Measurements from ENCODE around the gene GOLGA7B.

The GOLGA7B gene

DNA sequence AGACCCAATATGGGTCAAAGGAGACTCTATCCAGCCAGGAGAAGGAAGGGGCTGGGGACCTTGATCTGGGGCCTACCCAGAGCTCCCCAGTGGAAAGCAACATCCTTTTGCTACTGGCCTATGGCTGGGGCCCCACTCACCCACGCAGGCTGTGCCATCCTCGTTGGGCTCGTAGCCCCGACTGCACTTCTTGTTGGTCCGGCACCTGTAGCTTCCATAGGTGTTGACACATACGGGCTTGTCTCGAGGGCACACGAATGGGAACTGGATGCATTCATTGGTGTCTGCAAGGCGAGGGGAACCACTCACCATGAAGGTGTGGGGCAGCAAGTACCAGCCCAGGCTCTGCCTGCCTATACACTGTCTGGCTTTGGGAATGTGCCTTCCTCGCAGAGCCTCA, 30.5 kb downstream of the GOLGA7B start:
- Mint-ChIP-seq H3K9me3 (no peaks in the 10 kb centered on the region), H3K4me1 (peaks cover 10% of the 10 kb centered on the region), H3K27me3 (ENCODE audit: low read depth, poor library complexity) (peaks cover 45% of the 10 kb centered on the region), H3K27ac (no peak overlapping the region), H3K36me3 (ENCODE audit: low read depth) (no peaks in the 10 kb centered on the region), H3K4me3 (no peak overlapping the region)
- no peak for DNase-seq
- TF ChIP-seq CTCF (IDR thresholded peaks at IDR 0.05), result no peak

DNA sequence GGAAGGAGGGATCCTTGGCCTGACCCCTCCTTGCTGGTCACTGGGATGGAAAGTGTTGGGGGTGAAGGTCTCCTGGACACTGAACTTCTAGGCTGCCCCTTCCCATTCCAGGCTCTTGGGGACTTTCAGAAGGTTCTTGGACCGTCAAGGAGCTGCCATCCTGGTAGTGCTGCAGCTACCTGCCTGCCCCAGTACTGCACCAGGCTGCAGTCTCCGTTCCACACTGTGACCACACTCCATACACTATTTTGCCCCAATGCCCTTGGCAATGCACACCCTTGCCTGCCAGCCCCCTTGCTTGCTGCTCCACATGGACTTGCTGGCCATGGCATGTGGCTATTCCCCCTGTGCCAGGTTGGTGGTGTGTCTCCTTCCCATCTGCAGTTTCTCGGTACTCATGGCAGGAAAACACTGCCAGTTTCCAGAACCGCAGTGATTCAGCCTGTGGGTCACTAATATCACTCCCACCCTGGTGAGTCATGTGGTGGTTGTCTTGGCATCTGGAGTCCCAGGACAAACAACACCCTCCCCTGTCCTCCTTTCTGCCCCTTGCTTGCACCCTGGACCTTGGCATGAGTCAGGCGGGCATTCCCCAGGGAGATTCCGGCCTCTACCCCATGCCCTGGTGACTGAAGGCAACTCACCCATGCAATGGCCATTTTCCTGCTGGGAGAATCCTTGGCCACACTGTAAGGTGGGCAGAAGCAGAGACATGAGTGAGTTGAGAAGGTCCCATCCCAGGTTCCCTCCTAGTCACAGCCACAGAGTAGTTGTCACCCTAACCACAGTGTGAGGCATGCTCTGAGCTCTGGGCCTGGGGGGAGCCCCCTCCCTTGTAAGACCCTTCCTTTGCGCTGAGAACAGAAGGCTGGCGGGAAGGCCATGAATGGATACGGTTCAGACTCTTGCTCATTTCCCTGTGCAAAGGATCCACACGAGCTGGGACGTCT, 32.8 kb downstream of the GOLGA7B start:
- Mint-ChIP-seq H3K36me3 (ENCODE audit: low read depth) (no peaks in the 10 kb centered on the region), H3K27ac (no peak overlapping the region)
- no peak for TF ChIP-seq CTCF (IDR thresholded peaks at IDR 0.05)

DNA sequence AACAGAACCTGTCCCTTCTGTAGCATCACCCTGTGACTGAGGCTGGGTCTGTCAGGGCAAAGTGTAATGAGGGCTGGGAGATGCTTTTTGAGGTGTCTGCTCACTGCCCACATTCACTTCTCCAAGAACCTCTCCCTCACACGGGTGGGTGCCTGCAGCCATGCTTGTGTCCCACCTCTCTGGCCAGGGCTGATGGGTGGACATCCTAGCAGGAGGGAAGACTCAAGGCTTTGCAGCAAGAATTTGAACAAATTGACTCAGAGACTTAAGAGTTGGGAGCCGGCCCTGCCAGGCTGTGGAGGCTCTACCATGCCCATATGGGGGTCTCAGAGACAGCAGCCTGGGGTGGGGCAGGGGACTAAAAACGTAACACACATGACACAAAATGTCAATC, 33.4 kb downstream of the GOLGA7B start:
- Mint-ChIP-seq H3K27me3 (ENCODE audit: low read depth, poor library complexity) (peaks cover 24% of the 10 kb centered on the region), H3K4me1 (peaks cover 36% of the 10 kb centered on the region), H3K4me3 (no peak overlapping the region), H3K36me3 (ENCODE audit: low read depth) (no peaks in the 10 kb centered on the region), H3K27ac (no peak overlapping the region), H3K9me3 (no peaks in the 10 kb centered on the region)
- no peak for DNase-seq
- TF ChIP-seq CTCF (IDR thresholded peaks at IDR 0.05), result no peak

More for the DNA sequence above, 32.8 kb downstream of the GOLGA7B start:
- Mint-ChIP-seq H3K9me3 (no peaks in the 10 kb centered on the region), H3K27me3 (ENCODE audit: low read depth, poor library complexity) (peaks cover 29% of the 10 kb centered on the region), H3K4me1 (peaks cover 30% of the 10 kb centered on the region), H3K4me3 (no peak overlapping the region)
- no peak for DNase-seq

GRCh38 chr10:97886286-97886685, 36.6 kb downstream of the GOLGA7B start:
- no peaks in the 10 kb centered on the region for H3K36me3 Mint-ChIP-seq (ENCODE audit: low read depth)
- no peak for TF ChIP-seq CTCF (IDR thresholded peaks at IDR 0.05)
- peaks cover 60% of the 10 kb centered on the region for H3K4me1 Mint-ChIP-seq
- H3K27ac Mint-ChIP-seq, result no peak overlapping the region
- no peak overlapping the region for H3K4me3 Mint-ChIP-seq
- no peak for DNase-seq
- peaks cover 18% of the 10 kb centered on the region for H3K27me3 Mint-ChIP-seq (ENCODE audit: low read depth, poor library complexity)
- H3K9me3 Mint-ChIP-seq, result no peaks in the 10 kb centered on the region

GRCh38 chr10:97887399-97887798, 37.8 kb downstream of the GOLGA7B start:
- H3K36me3 Mint-ChIP-seq (ENCODE audit: low read depth), result no peaks in the 10 kb centered on the region
- no peak overlapping the region for H3K4me3 Mint-ChIP-seq
- no peak for DNase-seq
- H3K27me3 Mint-ChIP-seq (ENCODE audit: low read depth, poor library complexity), result peaks cover 17% of the 10 kb centered on the region
- H3K27ac Mint-ChIP-seq, result no peak overlapping the region
- peaks cover 63% of the 10 kb centered on the region for H3K4me1 Mint-ChIP-seq
- no peaks in the 10 kb centered on the region for H3K9me3 Mint-ChIP-seq
- TF ChIP-seq CTCF (IDR thresholded peaks at IDR 0.05), result no peak

GRCh38 chr10:97888134-97888533, 38.5 kb downstream of the GOLGA7B start:
- Mint-ChIP-seq H3K4me3 (no peak overlapping the region), H3K27me3 (ENCODE audit: low read depth, poor library complexity) (peaks cover 18% of the 10 kb centered on the region), H3K4me1 (peaks cover 63% of the 10 kb centered on the region), H3K27ac (no peak overlapping the region), H3K9me3 (no peaks in the 10 kb centered on the region), H3K36me3 (ENCODE audit: low read depth) (no peaks in the 10 kb centered on the region)
- DNase-seq, result no peak
- TF ChIP-seq CTCF (IDR thresholded peaks at IDR 0.05), result no peak

All from nephron progenitor cell (in vitro differentiated cells).